GM18499 (cell line): ENCODE measurements around the gene MUC21.
"Not testable (repeated sequence)": the region's sequence is repeated elsewhere in the genome, so short reads cannot be mapped to it uniquely, and the experiment has no call there.

ENCODE experiments used
- ATAC-seq: cut with Tn5 transposase; IDR thresholded peaks from one replicate; pipeline ENCODE4 v1.9.1; 2021; ENCODE audit warnings: moderate number of reproducible peaks; ENCODE audit not compliant: insufficient read depth, unreplicated experiment

The MUC21 gene

GRCh38 chr6:31005249-31006020 is 21.9 kb downstream of the MUC21 start:
- no peak for ATAC-seq

GRCh38 chr6:31007694-31008093 is 24.2 kb downstream of the MUC21 start:
- no peak for ATAC-seq

GRCh38 chr6:31008165-31008564 is 24.6 kb downstream of the MUC21 start:
- ATAC-seq = no peak

GRCh38 chr6:31009731-31010130 is 26.2 kb downstream of the MUC21 start:
- ATAC-seq = no peak

- no peak for ATAC-seq
Observed at GRCh38 chr6:31010393-31011060, 27.0 kb downstream of the MUC21 start, which contains the start of gene MUC22. MUC22 (plus strand) TSS chr6:31010474; CDS start chr6:31010707, 233 bp downstream.

- no peak for ATAC-seq
Observed at GRCh38 chr6:31011153-31011552, 27.6 kb downstream of the MUC21 start.

- ATAC-seq = no peak
Observed at GRCh38 chr6:31016659-31017299, 33.3 kb downstream of the MUC21 start.

GRCh38 chr6:31017436-31017835 is 33.9 kb downstream of the MUC21 start:
- not testable (repeated sequence) for ATAC-seq

- ATAC-seq = no peak
Observed at GRCh38 chr6:31020057-31020456, 36.5 kb downstream of the MUC21 start.

- not testable (repeated sequence) for ATAC-seq
Observed at GRCh38 chr6:31020631-31021255, 37.2 kb downstream of the MUC21 start.

- ATAC-seq = not testable (repeated sequence)
Observed at GRCh38 chr6:31021705-31022531, 38.4 kb downstream of the MUC21 start.

- no peak for ATAC-seq
Observed at GRCh38 chr6:31025595-31025994, 42.1 kb downstream of the MUC21 start.

GRCh38 chr6:31031095-31031494 is 47.6 kb downstream of the MUC21 start:
- ATAC-seq = no peak

GRCh38 chr6:31033075-31033474 is 49.6 kb downstream of the MUC21 start:
- ATAC-seq = no peak

- no peak for ATAC-seq
Observed at GRCh38 chr6:31035862-31036497, 52.5 kb downstream of the MUC21 start.

- ATAC-seq = no peak
Observed at GRCh38 chr6:31037169-31037568, 53.7 kb downstream of the MUC21 start.

- no peak for ATAC-seq
Observed at GRCh38 chr6:31037682-31038081, 54.2 kb downstream of the MUC21 start.

GRCh38 chr6:31038559-31038958 is 55.0 kb downstream of the MUC21 start:
- ATAC-seq = no peak
